ENCODE measurements around the gene C1RL. TPM values are rescaled to one million over a fixed set of nuclear protein-coding genes. Genes with fewer than 3 reads are reported as not detected.

The C1RL gene
- total RNA-seq (2022; extraction: Qiagen RNA extraction), result 11.7 to 15.7 TPM (median 13.7 TPM) in 5 replicates

GRCh38 chr12:7108796-7109571, at the start of gene C1RL:
Gene C1RL (minus strand): TSS chr12:7109214. CDS start chr12:7109180, 34 bp downstream.

GRCh38 chr12:7129872-7130691, 21.1 kb upstream of the C1RL start, which contains the start of gene CLSTN3:
Gene CLSTN3 (plus strand): TSS chr12:7130371. CDS start chr12:7130649, 278 bp downstream.

GRCh38 chr12:7128681-7129286, 19.8 kb upstream of the C1RL start, which contains the start of gene RBP5:
Gene RBP5 (minus strand): TSS chr12:7128889. CDS start chr12:7128775, 114 bp downstream.

GRCh38 chr12:7092229-7092985, 16.6 kb downstream of the C1RL start, which contains the start of gene C1R:
Gene C1R (minus strand): TSS chr12:7092445. CDS start chr12:7092388, 57 bp downstream.

GRCh38 chr12:7060353-7060954, 48.6 kb downstream of the C1RL start, which contains the start of gene C1S:
Gene C1S (plus strand): TSS chr12:7060718. CDS start chr12:7061913, 1,195 bp downstream.

Other genes with a start within 250 kb of the C1RL start
- 1,541 to 1,693 TPM (median 1,645 TPM) in 5 replicates for gene TPI1, start 241.7 kb downstream of the C1RL start, total RNA-seq (2022; extraction: Qiagen RNA extraction)
- gene SPSB2, start 235.9 kb downstream of the C1RL start, total RNA-seq (2022; extraction: Qiagen RNA extraction), result 26.1 to 33.1 TPM (median 31.8 TPM) in 5 replicates
- 16.4 to 19.6 TPM (median 17.6 TPM) in 5 replicates for gene LRRC23, start 204.4 kb downstream of the C1RL start, total RNA-seq (2022; extraction: Qiagen RNA extraction)
- gene ENO2, start 194.6 kb downstream of the C1RL start, total RNA-seq (2022; extraction: Qiagen RNA extraction), result 28.2 to 31.8 TPM (median 30.8 TPM) in 5 replicates
- 38.8 to 85.5 TPM (median 83.0 TPM) in 5 replicates for gene ATN1, start 181.3 kb downstream of the C1RL start, total RNA-seq (2022; extraction: Qiagen RNA extraction)
- gene RNU7-1, start 165.4 kb downstream of the C1RL start, total RNA-seq (2022; extraction: Qiagen RNA extraction), result not detected in 5 replicates
- 252 to 292 TPM (median 272 TPM) in 5 replicates for gene C12orf57, start 165.2 kb downstream of the C1RL start, total RNA-seq (2022; extraction: Qiagen RNA extraction)
- 6.6 to 14.6 TPM (median 11.5 TPM) in 5 replicates for gene PTPN6, start 157.9 kb downstream of the C1RL start, total RNA-seq (2022; extraction: Qiagen RNA extraction)
- 294 to 330 TPM (median 316 TPM) in 5 replicates for gene PHB2, start 138.6 kb downstream of the C1RL start, total RNA-seq (2022; extraction: Qiagen RNA extraction)
- 54.7 to 69.8 TPM (median 56.2 TPM) in 5 replicates for gene EMG1, start 138.3 kb downstream of the C1RL start, total RNA-seq (2022; extraction: Qiagen RNA extraction)
- gene LPCAT3, start 90.7 kb downstream of the C1RL start, total RNA-seq (2022; extraction: Qiagen RNA extraction), result 27.2 to 32.0 TPM (median 29.9 TPM) in 5 replicates
- 41.7 to 58.5 TPM (median 47.4 TPM) in 5 replicates for gene C1S, start 48.5 kb downstream of the C1RL start, total RNA-seq (2022; extraction: Qiagen RNA extraction)
- gene C1R, start 16.8 kb downstream of the C1RL start, total RNA-seq (2022; extraction: Qiagen RNA extraction), result 29.1 to 42.2 TPM (median 30.1 TPM) in 5 replicates
- 0.08 to 0.14 TPM in 2 of 5 replicates, not detected in the others for gene RBP5, start 19.7 kb upstream of the C1RL start, total RNA-seq (2022; extraction: Qiagen RNA extraction)
- 8.5 to 16.6 TPM (median 14.8 TPM) in 5 replicates for gene CLSTN3, start 21.2 kb upstream of the C1RL start, total RNA-seq (2022; extraction: Qiagen RNA extraction)
- gene PEX5, start 80.5 kb upstream of the C1RL start, total RNA-seq (2022; extraction: Qiagen RNA extraction), result 23.8 to 29.3 TPM (median 28.5 TPM) in 5 replicates
- gene ACSM4, start 194.9 kb upstream of the C1RL start, total RNA-seq (2022; extraction: Qiagen RNA extraction), result not detected in 5 replicates